Tibial artery (tissue), 4 donors: ENCODE measurements around the gene CYB5R3.

Experiments used
- DNase-seq, 2 donors: peaks; one replicate each; pipeline ENCODE4 v3.0.0-alpha.2; 2019
- H3K27ac ChIP-seq, 2 donors: fragments of 200-600 bp; sonication (generic) in 1 of 2; 1 replicate in 1 of 2; 2 replicates in 1 of 2; pipeline ENCODE4 v1.5.1; 2018 to 2019; ENCODE audit warnings: mild to moderate bottlenecking in 1 of 2
- H3K27me3 ChIP-seq, 2 donors: fragments of 200-600 bp; sonication (generic) in 1 of 2; one replicate each; pipeline versions ENCODE4 v1.5.1 to v1.6.0; 2016 to 2019
- H3K36me3 ChIP-seq, 3 donors: fragments of 200-600 bp; sonication (generic) in 2 of 3; one replicate each; pipeline ENCODE4 v1.5.1; 2016 to 2019; ENCODE audit warnings: mild to moderate bottlenecking in 2 of 3
- H3K4me1 ChIP-seq, 4 donors: fragments of 200-600 bp; sonication (generic) in 2 of 4; 1 replicate in 3 of 4; 2 replicates in 1 of 4; pipeline ENCODE4 v1.5.1; 2016 to 2019
- H3K4me3 ChIP-seq, 2 donors: fragments of 200-600 bp; sonication (generic) in 1 of 2; 1 replicate in 1 of 2; 2 replicates in 1 of 2; pipeline ENCODE4 v1.5.1; 2018 to 2019; ENCODE audit warnings: mild to moderate bottlenecking in 2 of 2
- H3K9me3 ChIP-seq, 3 donors: fragments of 200-600 bp; sonication (generic) in 1 of 3; one replicate each; pipeline ENCODE4 v1.5.1; 2016 to 2019
- CTCF ChIP-seq, 2 experiments: fragments of 200-600 bp in 1 of 2; fragments of 450-650 bp in 1 of 2; IDR thresholded peaks; one replicate each; pipeline ENCODE4 v1.5.1; 2017 to 2019; ENCODE audit warnings: antibody characterized with exemption in 2 of 2, mild to moderate bottlenecking in 1 of 2, moderate library complexity in 1 of 2
- intact Hi-C: fragments of 100-400 bp; cut with DNase I; formaldehyde crosslinking; loops from one replicate; pipeline ENCODE4 v1.15.0; 2023; ENCODE audit warnings: low total_unique reads

CYB5R3 gene

GRCh38 chr22:42693055-42693762 lies 44.0 kb upstream of the CYB5R3 start:
- H3K4me1 ChIP-seq, result peaks cover 6 to 74% (median 48%) of the 10 kb centered on the region in 4 donors
- no peaks in the 10 kb centered on the region for H3K9me3 ChIP-seq
- peaks cover 23 to 45% (median 28%) of the 10 kb centered on the region in 3 donors for H3K36me3 ChIP-seq
- intact Hi-C loops, result no loop called here
- DNase-seq, result peak in 1 of 2 donors; percentile 62
- TF ChIP-seq CTCF (IDR thresholded peaks at IDR 0.05), result no peak
- H3K27ac ChIP-seq, result peak overlapping the region; percentile 65 to 93
- no peak overlapping the region for H3K4me3 ChIP-seq
- H3K27me3 ChIP-seq, result no peaks in the 10 kb centered on the region

- peak overlapping the region; percentile 65 to 93 for H3K27ac ChIP-seq
- DNase-seq, result peak in 1 of 2 donors; percentile 62
- H3K27me3 ChIP-seq, result no peaks in the 10 kb centered on the region
- intact Hi-C loops, result no loop called here
- H3K4me3 ChIP-seq, result no peak overlapping the region
- TF ChIP-seq CTCF (IDR thresholded peaks at IDR 0.05), result no peak
- peaks cover 5 to 75% (median 48%) of the 10 kb centered on the region in 4 donors for H3K4me1 ChIP-seq
- H3K36me3 ChIP-seq, result peaks cover 23 to 45% (median 28%) of the 10 kb centered on the region in 3 donors
- no peaks in the 10 kb centered on the region for H3K9me3 ChIP-seq
Observed at GRCh38 chr22:42692239-42693054, 43.3 kb upstream of the CYB5R3 start.

GRCh38 chr22:42691440-42691839 lies 42.2 kb upstream of the CYB5R3 start:
- intact Hi-C loops, result no loop called here
- no peaks in the 10 kb centered on the region for H3K9me3 ChIP-seq
- no peak overlapping the region for H3K4me3 ChIP-seq
- peak in 1 of 2 donors; percentile 64 for DNase-seq
- H3K36me3 ChIP-seq, result peaks cover 23 to 45% (median 28%) of the 10 kb centered on the region in 3 donors
- H3K27me3 ChIP-seq, result no peaks in the 10 kb centered on the region
- TF ChIP-seq CTCF (IDR thresholded peaks at IDR 0.05), result no peak
- H3K27ac ChIP-seq, result peak overlapping the region; percentile 65 to 93
- H3K4me1 ChIP-seq, result peaks cover 2 to 75% (median 48%) of the 10 kb centered on the region in 4 donors

DNA sequence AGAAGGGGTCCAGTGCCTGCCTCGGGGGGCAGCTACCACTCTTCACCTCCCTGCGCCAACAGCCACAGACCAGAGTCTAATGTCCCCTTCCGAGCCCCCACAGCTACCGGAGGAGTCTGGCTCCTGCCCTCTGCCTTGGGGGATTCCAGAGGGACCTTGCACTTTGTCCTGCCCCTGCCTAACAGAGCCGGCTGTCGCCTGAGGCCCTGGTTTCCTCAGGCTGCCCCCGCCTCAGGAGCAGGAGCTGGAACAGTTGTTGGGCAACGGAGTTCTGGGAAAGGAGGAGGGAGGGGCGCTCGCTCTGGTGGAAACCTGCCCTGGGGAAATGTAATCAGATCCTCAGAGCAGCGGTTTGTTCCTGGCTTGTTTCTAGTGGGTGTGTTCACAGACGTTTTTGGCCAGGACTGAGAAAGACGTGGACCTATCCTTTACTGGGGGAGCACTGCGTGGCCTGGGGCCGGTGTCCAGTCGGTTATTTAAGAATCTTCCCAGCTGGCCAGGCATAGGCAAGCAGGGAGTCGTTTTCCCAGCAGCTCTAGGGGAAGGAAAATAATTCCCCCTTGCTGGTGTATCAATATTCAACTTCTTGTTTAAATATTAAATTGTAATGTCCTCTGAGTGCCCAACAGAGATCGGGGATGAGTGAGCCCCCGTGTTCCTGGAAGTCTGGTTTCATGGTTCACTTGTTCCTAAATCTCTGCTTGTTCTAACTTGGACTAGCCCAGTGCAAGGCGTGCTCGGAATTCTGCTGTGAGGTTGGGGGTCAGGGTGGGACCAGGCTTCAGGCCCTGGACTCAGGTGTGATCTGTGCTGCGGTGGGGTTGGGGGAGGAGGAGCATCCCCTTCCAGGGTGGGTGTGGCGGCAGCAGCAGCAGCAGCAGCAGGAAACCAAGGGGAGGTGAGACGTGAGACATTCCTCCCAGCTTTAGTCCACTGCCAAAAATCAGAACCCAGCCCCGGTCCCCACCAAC lies 39.3 kb upstream of the CYB5R3 start:
- H3K4me1 ChIP-seq, result peaks cover 0 to 87% (median 63%) of the 10 kb centered on the region in 4 donors
- peak overlapping the region in 1 of 2 donors; percentile 0 for H3K4me3 ChIP-seq
- no peak for TF ChIP-seq CTCF (IDR thresholded peaks at IDR 0.05)

More for the DNA sequence above, 39.3 kb upstream of the CYB5R3 start:
- H3K27me3 ChIP-seq, result no peaks in the 10 kb centered on the region
- intact Hi-C loops, result no loop called here
- peaks cover 8 to 27% (median 14%) of the 10 kb centered on the region in 3 donors for H3K36me3 ChIP-seq
- H3K27ac ChIP-seq, result peak overlapping the region; percentile 89 to 96
- H3K9me3 ChIP-seq, result no peaks in the 10 kb centered on the region
- DNase-seq, result peak; percentile 96 to 98
